ENCODE data around the gene CDK6. TPM values are rescaled to one million over a fixed set of nuclear protein-coding genes. Genes with fewer than 3 reads are reported as not detected.

The CDK6 gene
- total RNA-seq, 1 donor = 36.0 TPM

DNA sequence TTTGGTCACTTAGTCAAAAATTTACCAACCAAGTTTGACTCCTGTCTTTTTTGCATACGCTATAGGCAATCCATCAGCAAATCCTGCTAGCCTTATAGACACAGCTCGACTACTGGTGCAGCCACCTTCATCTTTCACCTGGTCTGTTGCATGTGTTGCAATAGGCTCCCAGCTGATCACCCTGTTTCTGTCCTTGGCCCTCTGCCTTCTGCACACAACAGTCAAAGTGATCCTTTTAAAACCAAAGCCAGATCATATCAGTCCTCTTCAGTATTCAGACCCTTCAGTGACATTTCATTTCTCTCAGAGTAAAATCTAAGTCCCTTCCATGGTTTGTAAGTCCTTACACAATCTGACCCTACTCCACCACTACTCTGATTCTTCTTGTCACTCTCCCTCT, 10.9 kb upstream of the CDK6 start:
- H3K4me3 ChIP-seq (ENCODE audit: low read depth, low read length) = no peak overlapping the region
- TF ChIP-seq, protein P1, sequence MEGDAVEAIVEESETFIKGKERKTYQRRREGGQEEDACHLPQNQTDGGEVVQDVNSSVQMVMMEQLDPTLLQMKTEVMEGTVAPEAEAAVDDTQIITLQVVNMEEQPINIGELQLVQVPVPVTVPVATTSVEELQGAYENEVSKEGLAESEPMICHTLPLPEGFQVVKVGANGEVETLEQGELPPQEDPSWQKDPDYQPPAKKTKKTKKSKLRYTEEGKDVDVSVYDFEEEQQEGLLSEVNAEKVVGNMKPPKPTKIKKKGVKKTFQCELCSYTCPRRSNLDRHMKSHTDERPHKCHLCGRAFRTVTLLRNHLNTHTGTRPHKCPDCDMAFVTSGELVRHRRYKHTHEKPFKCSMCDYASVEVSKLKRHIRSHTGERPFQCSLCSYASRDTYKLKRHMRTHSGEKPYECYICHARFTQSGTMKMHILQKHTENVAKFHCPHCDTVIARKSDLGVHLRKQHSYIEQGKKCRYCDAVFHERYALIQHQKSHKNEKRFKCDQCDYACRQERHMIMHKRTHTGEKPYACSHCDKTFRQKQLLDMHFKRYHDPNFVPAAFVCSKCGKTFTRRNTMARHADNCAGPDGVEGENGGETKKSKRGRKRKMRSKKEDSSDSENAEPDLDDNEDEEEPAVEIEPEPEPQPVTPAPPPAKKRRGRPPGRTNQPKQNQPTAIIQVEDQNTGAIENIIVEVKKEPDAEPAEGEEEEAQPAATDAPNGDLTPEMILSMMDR (IDR thresholded peaks at IDR 0.05; ENCODE audit: insufficient read depth, low read length) = no peak
- no peak for DNase-seq (ENCODE audit: low read depth)

DNA sequence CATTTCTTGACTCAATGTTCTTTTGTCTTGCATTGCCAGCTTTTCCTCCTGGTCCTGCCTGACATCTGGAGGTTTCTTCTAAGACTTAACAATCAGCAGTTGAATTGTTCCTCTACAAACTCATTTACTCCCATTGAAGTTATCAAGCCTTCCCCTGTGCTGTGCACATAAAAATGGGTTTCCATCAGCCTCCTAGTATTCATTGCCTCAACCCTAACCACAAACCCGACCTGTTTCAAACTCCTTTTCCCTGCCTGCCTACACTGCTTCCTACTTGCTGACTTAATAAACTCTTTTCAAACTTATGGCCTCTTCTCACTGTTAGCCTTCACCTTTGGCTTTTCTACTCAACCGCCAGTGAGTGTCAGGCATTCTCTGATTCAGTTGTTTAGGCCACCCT, 9.4 kb upstream of the CDK6 start:
- H3K4me3 ChIP-seq (ENCODE audit: low read depth, low read length) = no peak overlapping the region
- DNase-seq (ENCODE audit: low read depth) = no peak
- TF ChIP-seq, protein P1 (IDR thresholded peaks at IDR 0.05; ENCODE audit: insufficient read depth, low read length) = no peak

DNA sequence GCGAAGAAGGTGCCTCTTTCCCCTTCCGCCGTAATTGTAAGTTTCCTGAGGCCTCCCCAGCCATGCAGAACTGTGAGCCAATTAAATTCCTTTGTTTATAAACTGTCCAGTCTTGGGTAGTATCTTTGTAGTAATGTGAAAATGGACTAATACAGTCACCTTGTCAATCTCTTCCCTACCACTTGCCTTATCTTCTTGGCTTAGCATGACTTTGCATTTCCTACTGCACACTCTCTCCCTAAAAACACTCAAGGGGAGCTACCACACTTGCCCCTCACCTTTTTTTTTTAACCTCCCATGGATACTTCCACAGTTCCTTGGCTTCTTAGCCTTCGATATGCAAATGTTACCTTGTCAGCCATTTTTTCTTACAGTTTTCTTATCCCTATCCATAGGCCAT, 7.4 kb upstream of the CDK6 start:
- TF ChIP-seq, protein P1 (IDR thresholded peaks at IDR 0.05; ENCODE audit: insufficient read depth, low read length) = no peak
- DNase-seq (ENCODE audit: low read depth) = no peak

DNA sequence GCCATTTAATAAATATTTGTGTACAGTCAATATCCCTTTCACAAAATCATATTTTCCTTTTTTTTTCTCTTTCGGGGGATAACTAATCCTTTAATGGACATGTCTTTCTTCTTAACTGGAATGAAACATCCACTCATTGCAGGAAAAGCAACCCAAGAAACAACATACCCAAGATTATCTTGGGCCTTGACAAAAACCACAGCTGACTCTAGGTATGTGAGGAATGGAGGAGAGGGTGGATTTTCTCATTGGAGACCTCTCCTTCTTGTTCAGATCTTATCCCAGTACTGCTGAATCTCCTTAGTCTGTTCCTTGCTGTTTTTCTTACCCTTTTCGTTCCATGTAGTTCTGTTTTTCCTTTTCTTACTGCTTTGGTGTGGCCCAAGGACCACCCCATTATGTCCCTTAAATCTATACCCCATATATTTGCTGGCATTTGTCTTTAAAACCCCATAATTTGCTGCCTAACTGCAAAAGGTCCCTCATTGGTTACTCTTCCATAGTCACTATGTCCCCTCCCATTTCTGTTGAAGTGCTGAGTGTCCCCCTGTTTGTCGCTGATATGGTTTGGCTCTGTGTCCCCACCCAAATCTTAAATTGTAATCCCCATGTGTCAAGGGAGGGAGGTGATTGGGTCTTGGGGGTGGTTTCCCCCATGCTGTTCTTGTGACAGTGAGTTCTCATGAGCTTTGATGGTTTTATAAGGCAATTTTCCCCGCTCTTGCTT, 6.8 kb upstream of the CDK6 start:
- H3K4me3 ChIP-seq (ENCODE audit: low read depth, low read length) = no peak overlapping the region

More for the DNA sequence above, 7.4 kb upstream of the CDK6 start:
- no peak overlapping the region for H3K4me3 ChIP-seq (ENCODE audit: low read depth, low read length)

DNA sequence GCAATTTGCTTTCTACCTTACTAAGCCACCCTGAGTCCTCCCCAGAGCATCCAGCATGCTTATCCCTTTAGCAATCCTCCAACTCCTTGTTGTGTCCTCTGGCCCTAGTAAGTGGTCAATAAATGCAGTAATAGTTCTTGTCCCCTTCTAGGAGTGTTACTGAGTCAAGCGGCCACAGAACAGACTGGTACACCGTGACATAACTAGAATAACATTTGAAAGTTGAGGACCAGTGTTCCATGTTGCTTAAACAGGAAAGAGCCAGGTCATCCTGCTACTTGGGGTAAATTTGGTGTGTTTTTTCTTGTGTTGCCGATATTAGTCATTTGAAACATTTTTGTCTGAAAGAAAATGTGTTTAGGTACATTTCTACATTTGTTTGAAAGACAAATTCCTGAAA, 4.8 kb upstream of the CDK6 start:
- no peak overlapping the region for H3K4me3 ChIP-seq (ENCODE audit: low read depth, low read length)
- TF ChIP-seq, protein P1 (IDR thresholded peaks at IDR 0.05; ENCODE audit: insufficient read depth, low read length) = no peak
- DNase-seq (ENCODE audit: low read depth) = no peak

More for the DNA sequence above, 6.8 kb upstream of the CDK6 start:
- peak; percentile 56 for DNase-seq (ENCODE audit: low read depth)
- TF ChIP-seq, protein P1 (IDR thresholded peaks at IDR 0.05; ENCODE audit: insufficient read depth, low read length) = no peak

DNA sequence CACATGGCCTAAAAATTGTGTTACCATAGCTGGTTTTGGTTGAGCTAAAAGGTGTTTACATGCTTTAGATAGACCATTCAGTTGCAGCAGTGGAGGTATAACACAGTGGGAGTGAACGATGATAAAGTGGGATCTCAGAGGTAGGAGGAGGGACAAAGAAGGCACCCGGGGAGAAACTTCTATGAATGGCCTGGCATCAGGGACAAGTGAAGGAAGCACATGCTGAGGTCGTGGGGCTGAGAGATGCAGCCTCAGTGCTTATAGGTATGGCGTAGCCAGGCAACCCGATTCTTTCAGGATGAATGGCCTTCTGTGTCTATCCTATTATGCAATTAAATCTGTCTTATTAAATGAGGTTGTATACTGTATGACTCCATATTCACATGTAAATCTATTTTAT, 3.9 kb upstream of the CDK6 start:
- no peak for DNase-seq (ENCODE audit: low read depth)
- TF ChIP-seq, protein P1 (IDR thresholded peaks at IDR 0.05; ENCODE audit: insufficient read depth, low read length) = no peak
- no peak overlapping the region for H3K4me3 ChIP-seq (ENCODE audit: low read depth, low read length)

DNA sequence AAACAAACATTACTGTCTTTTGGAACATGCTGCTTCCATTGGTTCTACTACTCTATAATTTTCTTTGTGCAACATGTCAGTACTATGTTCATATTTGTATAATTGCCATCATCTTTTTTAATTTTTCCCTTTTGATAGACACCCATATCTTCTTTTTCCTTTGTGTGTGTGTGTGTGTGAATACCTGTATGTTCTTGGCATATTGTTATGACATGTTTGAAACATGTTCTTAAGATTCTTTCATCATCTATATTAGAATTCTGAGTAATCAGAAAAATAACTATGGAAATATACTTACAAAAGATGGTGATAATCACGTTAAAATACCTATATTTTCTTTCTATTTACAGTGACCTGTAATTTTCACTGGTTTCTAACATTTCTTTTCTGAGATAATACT, 3.5 kb upstream of the CDK6 start:
- no peak for DNase-seq (ENCODE audit: low read depth)
- H3K4me3 ChIP-seq (ENCODE audit: low read depth, low read length) = no peak overlapping the region
- TF ChIP-seq, protein P1 (IDR thresholded peaks at IDR 0.05; ENCODE audit: insufficient read depth, low read length) = no peak
